HG03460 (cell line): ENCODE results near the gene MYO5A.
"Not testable (repeated sequence)": the region's sequence is repeated elsewhere in the genome, so short reads cannot be mapped to it uniquely, and the experiment has no call there.

Experiments
- ATAC-seq: cut with Tn5 transposase; IDR thresholded peaks from one replicate; pipeline ENCODE4 v1.9.1; 2021; ENCODE audit not compliant: unreplicated experiment

The MYO5A gene

GRCh38 chr15:52295421-52296001 lies 233.2 kb downstream of the MYO5A start, which contains the start of gene MYO5C:
Gene MYO5C, minus strand, starts transcription at chr15:52295804. Its CDS starts 168 bp downstream, at chr15:52295636.
- ATAC-seq, result no peak

- ATAC-seq, result no peak
Measured at GRCh38 chr15:52294881-52295420, 233.7 kb downstream of the MYO5A start.

- ATAC-seq, result no peak
Measured at GRCh38 chr15:52292780-52293392, 235.8 kb downstream of the MYO5A start.

DNA sequence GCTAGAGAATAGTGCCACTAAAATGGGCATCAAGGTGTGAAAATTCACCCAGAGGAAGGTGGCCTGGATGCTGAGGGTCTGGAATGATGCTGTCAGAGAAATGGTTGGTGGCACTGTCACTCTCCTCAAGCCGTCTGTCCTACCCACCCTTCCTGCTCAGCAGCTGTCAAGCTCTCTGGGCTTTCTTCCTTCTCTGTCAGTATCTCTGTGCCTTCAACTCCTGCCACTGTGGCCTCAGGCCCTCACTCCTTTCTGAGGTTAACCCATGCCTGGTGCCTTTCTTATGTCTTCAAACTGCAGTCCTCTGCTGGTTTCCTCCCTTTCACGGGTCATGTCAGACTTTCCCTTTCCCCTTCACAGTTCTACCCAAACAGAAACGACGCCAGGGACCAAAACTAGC lies 237.5 kb downstream of the MYO5A start:
- ATAC-seq, result no peak

DNA sequence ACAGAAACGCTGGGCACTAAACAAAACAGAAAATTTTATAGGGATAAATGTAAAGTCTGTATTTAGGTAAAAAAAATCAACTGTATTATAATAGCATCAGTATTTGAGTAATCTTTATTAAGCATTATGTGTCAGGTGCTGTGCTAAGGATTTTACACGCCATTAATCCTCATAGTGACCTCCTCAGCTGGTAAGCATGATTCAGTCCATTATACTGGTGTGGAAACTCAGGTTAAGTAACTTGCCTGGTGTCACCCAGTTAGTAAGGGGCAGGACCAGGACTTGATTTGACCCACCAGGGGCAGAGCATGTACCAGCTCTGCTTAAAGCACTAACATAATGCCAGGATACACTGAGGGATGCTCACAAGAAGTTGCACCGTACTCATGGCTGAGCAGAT lies 237.9 kb downstream of the MYO5A start:
- ATAC-seq, result no peak

DNA sequence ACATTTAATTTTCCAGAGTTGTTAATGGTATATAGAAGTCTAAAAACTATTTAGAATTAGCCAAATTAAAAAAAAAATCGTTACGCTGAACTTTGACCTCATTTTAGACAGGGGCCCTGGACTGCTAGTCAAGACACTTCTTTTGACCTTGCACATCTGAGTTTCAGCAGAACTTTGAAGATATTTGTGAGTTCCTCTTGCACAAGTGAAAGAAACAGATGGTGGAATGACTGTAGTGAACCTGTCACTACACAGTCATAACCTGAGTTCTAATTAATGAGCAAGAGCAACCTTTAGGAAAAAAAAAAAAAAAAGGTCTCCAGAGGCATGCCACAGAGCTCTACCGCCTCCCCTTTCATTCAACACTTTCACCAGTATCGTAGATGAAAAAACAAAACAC lies 238.4 kb downstream of the MYO5A start:
- no peak for ATAC-seq

DNA sequence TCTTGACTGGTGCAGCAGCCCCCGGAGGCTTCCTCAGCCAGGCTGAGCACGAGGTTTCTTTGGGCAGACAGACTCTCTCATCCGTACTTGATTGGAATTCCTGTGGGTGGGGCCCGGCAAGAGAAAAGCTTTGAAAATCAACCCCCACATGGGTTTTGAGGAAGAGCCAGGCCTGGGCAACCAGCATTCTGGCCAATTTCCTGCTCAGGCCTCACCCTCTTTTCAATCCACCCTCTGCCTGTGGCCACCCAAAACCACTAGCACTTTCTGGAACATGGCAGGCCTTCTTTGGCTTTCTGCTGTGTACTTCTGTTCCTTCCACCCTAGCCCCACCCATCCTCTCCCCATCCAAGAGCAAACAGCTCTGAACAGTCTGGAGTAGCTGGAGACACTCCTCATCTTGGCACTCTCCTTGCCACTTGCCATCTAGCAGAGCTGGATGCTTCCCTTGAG lies 239.0 kb downstream of the MYO5A start:
- ATAC-seq, result no peak

DNA sequence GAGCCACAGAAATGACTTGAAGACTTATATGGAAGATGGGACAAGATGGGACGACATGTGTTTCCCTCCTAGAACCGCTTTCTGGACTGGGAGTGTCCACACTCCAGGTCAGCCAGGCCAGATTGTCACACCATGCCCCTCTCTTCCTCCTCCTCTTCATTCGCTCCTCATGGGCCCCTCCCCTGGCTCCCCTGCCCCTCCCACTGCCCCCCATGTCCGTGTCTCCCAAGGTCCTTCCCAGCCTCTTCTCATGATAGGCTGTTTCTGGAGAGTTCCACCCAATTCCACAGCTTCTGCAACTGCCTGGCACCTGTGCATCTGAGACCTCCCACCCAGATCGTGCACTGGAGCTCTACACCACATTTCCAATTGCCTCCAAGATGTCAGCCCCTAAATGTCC lies 239.7 kb downstream of the MYO5A start:
- no peak for ATAC-seq

DNA sequence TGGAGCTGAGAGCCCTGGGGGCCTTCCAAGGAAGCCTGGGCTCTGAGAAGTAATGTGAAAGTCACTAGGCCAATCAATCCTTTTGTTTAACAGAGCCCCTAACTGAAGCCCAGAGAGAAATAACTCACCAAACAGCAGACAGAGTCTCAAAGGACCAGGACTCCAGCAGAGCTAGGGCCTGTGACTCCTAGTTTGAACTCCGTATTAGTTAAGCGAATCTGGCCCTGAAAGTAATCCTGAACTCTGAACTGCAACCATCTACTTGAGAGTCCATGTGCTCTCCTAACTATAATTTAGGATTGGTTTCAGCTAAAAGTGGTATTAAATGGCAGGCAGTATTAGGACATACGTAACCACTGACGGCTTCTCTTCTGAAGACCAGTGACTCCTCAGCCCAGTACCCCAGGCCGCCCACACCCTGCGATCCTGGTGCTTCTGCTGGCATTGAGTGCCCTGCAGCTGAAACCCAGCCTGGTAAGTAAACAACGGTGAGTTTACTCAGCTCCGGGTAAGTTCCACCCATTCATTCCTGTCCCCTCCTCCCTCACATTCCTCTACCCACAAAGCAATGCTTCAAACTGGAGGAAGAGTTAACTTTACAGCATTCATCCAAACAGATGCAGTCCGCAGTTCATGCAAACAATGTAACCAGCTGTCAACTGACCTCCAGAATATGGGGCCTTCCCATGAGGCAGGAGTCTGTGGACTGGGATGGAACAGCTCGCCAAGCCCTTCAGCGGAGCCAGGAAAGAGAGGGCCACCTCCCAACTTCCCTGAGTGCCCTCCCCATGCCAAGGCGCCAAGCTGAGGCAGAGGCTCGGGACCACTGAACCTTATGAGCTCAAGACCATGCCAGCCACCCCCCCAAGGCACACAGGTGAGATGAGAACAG lies 240.4 kb downstream of the MYO5A start:
- ATAC-seq, result no peak

GRCh38 chr15:52287114-52287513 lies 241.6 kb downstream of the MYO5A start:
- ATAC-seq, result no peak

DNA sequence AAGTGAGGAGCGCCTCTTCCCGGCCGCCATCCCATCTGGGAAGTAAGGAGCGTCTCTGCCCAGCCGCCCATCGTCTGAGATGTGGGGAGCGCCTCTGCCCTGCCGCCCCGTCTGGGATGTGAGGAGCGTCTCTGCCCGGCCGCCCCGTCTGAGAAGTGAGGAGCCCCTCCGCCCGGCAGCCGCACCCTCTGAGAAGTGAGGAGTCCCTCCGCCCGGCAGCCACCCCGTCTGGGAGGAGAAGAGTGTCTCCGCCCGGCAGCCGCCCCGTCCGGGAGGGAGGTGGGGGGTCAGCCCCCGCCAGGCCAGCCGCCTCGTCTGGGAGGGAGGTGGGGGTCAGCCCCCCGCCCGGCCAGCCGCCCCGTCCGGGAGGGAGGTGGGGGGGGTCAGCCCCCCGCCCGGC lies 242.7 kb downstream of the MYO5A start:
- ATAC-seq, result not testable (repeated sequence)

- no peak for ATAC-seq
Measured at GRCh38 chr15:52284164-52284563, 244.5 kb downstream of the MYO5A start.

- no peak for ATAC-seq
Measured at GRCh38 chr15:52283281-52283680, 245.4 kb downstream of the MYO5A start.

DNA sequence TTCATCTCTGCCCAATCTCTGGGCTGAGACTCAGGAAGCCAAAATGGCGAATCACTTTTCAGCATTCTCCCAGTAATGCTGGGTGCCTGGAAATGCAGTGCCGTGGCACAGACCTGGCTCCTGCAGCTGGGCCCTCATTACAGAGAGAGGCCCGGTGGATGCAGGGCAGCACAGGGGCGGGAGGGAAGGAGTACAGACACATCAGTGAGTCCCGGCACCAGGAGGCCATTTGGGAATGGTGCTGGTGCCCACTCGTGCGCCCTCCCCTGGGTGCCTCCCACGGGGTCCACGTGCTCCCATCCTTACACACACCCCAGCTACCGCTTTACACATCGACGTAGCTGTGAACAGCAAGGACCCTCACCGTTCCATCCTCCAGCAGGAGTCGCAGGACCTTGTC lies 246.3 kb downstream of the MYO5A start:
- no peak for ATAC-seq

DNA sequence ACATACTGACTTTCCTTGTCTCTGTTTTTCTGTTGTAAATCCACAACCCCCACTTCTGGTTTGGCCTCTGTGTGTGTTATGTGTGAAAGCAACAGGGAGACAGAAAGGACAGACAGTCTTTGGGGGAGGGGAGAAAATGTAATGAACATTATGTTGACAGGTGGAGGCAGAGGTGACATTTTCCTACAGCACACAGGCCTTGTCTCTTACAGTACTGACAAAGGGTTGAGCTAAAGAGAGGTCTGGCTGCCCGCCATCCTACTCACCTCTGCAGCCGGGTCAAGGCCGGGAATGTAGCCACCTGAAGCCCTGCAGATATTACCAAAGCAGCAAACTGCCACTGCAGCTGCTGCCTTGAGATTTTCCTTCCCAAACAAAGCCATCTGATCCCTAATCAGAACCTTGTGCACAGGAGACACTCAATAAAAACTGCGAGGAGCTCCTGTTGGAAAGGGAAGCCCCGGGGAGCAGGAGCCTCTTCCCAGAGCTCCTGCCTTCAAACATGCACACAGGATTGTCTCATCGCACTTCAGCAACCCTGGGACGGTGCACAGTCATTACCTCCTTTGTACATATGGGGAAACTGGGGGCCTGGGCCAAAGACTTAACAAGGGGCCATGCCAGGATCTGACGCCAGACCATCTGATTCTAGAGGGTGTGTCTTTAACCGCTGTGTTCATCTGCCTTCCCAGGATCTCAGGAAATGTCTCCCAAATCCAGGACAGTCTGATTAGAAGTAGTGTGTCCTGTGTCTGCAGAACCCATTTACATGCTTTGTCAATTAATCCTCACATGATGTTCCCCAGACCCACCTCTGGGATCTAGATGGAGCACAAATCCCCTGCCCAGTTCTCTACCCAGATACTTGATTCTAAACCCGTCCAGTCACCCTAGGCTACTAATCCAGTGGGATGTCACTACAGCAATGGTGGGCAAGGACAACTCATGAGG lies 247.3 kb downstream of the MYO5A start:
- ATAC-seq, result no peak

DNA sequence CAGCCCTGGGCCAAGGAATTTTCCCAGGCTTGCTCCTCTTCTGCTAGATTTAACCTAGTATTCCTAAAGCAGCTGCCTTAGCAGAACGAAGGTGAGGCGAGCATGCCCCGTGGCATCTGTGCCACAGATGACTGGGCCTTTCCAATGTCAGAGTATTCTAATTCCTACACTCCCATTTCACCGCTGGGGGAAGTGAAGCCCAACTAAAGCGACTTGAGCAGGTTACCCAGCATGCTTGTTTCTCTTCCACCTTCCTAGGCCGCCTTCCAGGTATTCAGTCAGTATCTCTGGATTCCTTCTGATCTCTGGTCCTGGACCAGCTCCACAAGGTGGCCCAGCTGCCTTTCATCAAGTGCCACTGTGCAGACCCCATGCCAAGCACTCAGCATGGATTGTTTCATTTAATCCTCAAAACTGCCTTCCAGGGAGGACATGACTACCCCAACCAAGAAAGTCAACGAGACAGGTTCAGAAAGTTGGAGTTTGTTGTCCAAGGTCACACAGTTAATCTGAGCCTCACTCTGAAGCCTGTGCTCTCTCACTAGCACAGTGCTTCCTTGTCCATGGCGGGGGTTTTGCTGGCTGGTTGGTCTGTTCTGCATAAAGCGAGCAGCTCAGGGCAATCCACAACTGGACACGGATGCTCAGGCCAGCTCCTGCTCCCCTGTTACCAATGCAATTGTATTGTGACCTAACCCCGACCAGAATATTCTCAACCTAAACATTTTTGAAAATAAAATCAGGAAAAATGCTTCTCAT lies 248.2 kb downstream of the MYO5A start:
- ATAC-seq, result no peak

DNA sequence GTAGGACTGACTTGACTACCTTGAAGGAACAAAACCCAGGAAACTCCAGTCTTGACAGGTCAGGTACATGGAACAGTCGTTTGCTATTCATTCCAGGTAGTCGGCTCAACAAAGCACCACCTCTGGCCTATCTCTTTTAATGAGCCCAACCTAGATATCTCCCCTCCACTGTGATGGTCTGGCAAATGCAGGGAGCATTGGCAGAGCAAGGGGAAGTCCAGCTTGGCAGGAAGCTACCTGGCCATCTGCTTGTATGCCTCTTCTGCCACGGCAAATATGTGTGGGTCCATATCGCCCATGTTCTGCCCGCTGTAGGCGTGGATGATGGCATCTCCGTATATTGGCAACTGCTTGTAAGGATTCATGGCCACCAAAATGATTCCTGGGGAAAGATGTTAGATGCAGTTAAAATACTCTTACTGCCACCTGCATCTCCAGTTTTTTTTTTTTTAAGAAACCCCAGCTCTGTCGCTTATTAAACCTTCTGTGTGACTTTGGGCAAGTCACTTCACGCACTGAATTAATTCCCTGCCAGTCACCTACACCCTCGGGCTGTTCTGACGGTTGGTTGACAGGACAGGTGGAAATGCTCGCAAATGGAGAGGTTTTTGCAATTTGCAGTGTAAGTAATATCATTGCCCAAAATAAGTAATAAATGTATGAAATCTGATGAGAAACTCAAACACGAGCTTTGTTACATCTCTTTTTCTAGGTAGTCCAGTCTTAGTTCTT lies 249.9 kb downstream of the MYO5A start:
- ATAC-seq, result no peak

DNA sequence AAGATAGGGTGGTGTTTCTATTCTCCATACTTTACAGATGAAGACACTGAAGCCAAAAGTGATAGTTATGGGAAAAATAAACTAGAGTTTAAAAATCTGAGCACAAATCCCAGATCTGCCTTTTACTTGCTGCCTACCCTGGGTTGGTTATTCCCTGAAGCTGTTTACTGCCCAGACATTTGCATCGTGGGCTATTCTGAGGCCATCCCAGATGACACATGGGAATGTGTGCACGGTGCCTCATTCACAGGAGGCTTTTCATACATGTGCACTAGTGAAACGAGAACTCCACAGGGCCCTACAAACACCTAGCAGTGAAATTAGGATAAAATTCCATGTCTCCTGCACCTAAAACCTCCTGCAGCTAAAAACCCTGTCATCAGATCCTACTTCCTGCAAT lies 250.5 kb downstream of the MYO5A start:
- ATAC-seq, result no peak

- no peak for ATAC-seq
Measured at GRCh38 chr15:52277575-52277974, 251.1 kb downstream of the MYO5A start.
